Measurements from ENCODE around the gene TRERF1.
"Not testable (repeated sequence)": the region's sequence is repeated elsewhere in the genome, so short reads cannot be mapped to it uniquely, and the experiment has no call there.

Gene TRERF1

GRCh38 chr6:42448927-42449659 lies 2.6 kb downstream of the TRERF1 start:
- no peak for DNase-seq

DNA sequence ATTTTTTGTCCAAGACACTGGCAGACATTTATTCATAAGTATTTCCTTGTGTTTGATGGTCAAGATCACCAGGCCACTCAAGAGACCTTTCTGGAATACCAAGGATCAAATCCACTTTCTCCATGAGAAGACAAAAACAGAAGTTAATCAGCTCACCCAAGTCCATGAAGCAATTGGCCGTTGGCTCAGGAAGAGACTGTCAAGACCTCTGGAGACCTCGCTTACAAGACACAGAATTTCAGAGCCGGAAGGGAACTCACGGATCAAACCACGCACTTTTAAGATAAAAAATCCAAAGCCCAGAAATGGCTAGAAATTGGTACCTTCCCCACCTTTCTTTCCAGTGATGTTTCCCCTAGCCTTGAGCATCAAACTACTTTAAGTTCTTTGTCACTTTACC lies 3.3 kb downstream of the TRERF1 start:
- DNase-seq: no peak

DNA sequence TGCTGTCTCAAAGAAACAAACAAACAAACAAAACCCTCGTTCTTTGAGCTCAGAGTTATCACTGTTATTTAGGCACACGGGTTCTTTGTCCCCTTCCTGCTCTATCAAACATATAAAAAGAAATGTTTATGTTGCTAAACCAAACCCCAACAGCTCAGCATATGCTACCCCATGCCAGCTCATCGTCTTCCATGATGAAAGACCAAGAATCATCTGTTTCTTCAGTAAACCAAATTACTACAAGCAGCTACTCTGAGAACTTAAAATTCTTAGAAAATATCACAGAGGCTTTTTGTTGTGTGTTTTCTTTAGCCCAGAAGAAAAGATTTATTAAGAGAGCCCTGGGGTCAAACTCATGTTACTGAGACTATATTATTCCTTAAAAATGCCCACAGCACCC lies 4.7 kb downstream of the TRERF1 start:
- no peak for DNase-seq

GRCh38 chr6:42446370-42446769 lies 5.4 kb downstream of the TRERF1 start:
- DNase-seq: no peak

GRCh38 chr6:42445955-42446354 lies 5.8 kb downstream of the TRERF1 start:
- not testable (repeated sequence) for DNase-seq

DNA sequence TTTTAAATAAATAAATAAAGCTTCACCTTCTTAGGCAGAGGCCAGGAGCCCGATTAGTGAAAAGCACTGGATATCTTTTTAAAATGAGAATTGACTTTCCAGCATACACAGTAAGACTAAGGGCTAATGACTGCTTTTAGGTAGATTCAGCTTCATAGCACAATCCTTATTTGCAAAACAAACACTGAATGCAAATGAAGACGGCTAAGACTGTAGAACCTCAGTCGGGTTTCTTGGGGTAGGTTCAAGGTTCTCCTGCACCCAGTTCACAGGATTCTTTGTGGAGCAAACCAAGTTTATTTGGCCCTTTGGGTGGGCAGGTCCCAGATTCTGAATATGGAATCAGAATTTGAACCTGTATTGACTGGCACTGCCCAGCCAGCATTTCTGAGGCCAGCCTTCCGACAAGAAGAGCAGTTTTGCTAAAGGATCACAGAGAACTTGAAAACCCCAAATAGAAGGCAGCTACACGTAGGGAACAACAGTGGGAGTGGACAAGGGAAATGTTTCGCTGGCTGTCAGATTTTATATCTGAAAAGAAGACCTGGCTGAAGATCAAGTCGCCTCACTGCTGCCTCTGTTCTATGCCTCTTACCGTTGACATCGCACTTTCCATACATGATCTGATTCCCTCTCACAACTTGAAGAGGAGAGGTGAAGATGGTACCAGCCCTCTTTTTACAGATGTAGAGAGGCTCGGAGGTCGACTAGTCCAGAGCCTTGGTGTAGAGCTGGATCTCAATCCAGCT lies 8.2 kb downstream of the TRERF1 start:
- DNase-seq: no peak

DNA sequence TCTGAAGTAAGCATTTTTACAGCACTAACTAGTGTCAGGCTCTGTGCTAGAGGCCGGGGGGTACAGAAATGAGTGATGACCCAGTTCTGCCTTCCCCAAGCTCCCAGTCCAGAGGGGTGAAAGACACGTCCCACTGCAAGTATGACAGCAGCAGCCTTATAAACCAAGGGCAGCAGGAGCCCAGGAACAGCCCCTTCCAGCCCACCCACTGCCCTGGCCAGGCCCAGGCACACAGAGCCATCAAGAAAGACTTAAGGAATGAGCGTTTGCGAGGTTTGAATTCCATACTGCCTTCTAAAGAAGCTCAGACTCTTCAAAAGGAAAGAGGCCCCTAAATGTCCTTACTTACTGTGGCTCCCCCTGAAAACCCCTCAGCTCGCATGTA lies 10.0 kb downstream of the TRERF1 start:
- no peak for DNase-seq

GRCh38 chr6:42440778-42441696 lies 10.7 kb downstream of the TRERF1 start:
- no peak for DNase-seq

DNA sequence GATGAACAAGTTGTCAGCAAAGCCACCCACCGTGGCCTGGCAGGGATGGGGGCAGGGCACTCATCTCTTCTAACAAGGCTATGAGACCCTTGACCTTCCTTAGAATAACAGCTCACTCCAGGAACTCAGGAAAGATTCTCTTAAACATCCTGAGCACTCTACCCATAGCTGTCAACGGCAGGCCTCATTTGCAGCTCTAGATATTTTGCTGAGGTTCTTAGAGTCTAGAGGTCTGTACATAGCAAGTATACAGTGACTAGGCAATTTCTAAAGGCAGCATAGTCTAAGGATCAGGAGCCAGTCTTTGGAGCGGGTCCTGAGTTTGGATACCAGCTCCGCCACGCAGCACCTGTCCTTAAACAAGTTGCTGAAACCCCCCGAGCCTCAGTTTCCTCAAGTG lies 11.7 kb downstream of the TRERF1 start:
- no peak for DNase-seq

- DNase-seq: no peak
Measured at GRCh38 chr6:42436825-42437224, 14.9 kb downstream of the TRERF1 start.

DNA sequence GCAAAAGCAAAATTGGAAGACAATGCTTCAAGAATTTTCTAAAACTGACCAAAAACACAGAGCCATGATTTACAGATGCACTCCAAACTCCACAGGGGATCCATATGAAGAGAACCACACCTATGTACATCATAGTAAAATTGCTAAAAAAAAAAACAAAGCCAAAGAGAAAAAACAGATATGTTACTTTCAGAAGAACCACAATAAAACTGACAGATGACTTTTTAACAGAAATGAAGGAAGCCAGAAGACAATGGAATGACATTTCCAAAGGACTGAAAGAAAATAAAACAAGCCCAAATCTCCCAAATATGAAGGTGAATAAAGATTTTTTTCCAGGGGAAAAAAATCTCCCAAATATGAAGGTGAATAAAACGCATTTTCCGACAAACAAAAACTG lies 17.5 kb downstream of the TRERF1 start:
- no peak for DNase-seq

DNA sequence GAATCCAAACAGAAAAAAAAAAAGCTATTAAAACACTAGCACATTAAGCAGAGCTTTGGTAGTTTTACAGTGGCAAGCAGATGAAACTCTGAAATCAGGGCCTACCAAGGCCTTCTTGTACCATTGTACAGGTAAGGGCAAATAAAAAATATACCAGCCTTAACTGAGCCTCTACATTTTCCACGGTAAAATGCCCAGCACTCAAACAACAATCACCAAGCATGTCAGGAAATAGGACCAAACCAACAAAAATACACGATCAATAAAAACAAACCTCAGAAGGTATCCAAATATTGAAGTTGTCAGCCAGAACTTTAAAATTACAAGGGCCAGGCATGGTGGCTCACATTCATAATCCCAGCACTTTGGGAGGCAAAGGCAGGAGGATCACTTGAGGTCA lies 18.3 kb downstream of the TRERF1 start:
- no peak for DNase-seq

DNA sequence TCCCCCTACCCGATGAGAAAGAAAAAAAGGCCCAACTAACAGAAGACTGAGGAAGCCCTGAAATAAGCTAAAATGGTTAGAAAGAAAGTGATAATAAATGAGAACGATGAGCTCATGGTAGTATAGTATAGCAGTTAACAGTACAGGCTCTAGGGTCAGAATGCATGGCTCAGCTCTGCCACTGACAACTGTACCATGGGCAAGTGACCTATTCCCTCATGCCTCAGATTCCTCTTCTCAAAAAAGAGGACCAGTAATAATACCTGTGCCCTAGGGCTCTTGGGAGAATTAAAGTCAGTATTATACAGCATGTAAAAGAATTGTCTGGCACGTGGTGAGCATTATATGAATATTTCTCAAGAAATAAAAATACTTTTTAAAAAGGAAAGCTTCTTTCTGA lies 19.8 kb downstream of the TRERF1 start:
- DNase-seq: no peak

DNA sequence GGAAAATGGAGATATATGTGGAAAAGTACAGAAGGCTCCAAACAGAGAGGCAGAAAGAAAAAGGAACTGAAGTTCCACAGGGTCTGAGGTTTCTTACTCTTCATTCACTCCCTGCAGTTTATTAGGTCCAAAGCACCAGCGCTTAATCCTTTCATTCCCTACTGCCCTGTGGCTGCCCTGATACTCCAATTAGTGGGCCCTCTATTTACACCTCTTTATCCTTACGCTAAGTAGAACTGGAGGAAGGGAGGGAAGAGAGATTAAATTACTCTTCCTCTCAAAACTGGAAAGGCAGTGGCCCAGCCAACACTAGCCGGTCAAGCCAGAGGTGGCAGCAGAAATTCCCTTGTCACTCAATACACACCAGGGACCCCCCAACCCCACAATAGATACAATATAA lies 20.4 kb downstream of the TRERF1 start:
- peak in 1 of 2 experiments; percentile 54 for DNase-seq

- no peak for DNase-seq
Measured at GRCh38 chr6:42429836-42430235, 21.9 kb downstream of the TRERF1 start.

- no peak for DNase-seq
Measured at GRCh38 chr6:42429042-42429585, 22.6 kb downstream of the TRERF1 start.

GRCh38 chr6:42428326-42429041 lies 23.2 kb downstream of the TRERF1 start:
- no peak for DNase-seq

DNA sequence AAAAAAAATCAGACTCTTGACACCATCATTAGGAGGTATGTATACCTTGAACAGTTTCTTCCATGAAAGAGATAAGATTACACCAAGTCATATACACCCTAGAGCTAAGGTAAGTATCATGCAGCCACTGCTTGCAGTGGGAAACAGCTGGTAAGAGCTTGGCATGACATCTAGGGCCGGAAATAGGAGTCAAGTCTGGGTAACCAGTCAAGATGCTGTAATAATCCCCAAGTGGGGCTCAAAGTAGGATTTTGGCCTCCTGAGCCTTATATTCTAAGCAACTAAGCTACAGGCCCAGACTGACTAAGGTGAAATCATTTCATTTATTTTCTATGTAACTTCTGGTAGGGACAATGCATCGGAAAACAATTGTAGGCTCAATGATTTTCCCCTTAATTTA lies 23.9 kb downstream of the TRERF1 start:
- DNase-seq: peak in 1 of 2 experiments; percentile 5

- DNase-seq: no peak
Measured at GRCh38 chr6:42426191-42426590, 25.5 kb downstream of the TRERF1 start.

DNA sequence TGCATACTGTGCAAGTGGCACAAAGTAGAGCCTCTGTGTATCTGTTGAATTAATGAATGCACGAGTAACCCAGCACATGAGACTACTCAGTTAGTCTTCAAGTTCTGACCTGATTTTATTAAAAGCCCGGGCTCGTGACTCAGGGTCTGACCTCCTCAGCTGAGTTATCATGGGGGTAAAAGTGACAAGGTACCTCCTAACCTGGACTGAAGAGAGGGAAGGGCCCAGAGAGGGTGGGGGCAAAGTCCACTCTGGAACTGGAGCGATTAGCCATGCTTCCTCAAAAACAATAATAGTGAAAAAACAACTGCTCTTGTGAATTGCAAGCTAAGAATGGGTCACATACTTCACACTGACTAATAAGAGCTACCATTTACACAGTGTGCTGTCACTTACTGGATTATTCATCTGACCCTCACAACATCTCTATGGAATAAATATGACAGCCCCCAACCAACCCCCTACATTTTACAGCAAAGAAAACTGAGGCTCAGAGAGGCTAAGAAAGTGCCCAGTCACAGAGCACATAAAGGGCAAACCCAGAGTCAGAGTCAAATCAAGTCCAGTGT lies 26.7 kb downstream of the TRERF1 start:
- DNase-seq: no peak

DNA sequence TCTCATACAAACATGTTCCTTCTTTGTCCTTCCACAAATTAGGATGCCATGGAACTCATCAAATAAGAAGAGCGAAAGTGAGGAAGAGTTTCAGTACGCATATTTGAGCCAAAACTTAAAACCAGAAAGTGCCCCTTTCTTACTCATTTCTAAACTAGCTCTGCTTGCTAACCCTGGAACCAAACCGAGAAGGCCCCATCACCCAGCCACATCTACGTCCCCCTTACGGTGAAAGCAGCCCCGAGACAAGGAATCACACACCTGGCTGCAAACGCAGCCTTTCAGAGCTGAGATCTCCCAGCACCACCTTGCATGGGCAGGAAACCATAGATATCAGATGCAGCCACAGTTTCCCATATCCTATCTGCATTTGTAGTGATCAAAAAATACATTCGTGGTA lies 28.5 kb downstream of the TRERF1 start:
- no peak for DNase-seq

DNA sequence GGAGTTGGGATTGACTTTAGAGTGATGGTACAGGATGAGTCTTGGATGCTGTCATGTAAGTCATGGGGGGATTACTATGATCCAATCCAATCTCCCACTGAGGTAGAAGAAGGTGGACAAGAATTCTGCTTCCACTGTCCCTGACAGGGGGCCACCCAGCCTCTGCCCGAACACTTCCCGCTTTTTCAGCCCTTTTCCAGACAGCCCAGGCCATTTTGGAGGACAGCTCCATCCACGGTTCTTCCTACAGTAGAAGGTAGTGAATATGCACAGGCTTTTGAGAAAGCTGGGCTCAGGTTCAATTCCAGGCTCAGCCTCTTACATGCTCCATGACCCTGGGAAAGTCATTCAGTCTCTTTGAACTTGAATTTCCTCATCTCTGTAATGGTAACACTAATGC lies 31.0 kb downstream of the TRERF1 start:
- no peak for DNase-seq

All from NCI-H524 (cell line).